NB4 (cell line): ENCODE measurements around the gene ZNF326.

Source experiments
- DNase-seq: peaks from one replicate; pipeline ENCODE4 v3.0.0; 2010; ENCODE audit warnings: low read depth
- H3K4me3 ChIP-seq: one replicate; pipeline ENCODE4 v1.5.1; 2011; ENCODE audit warnings: mild to moderate bottlenecking, low read depth, low read length, moderate library complexity
- MYC ChIP-seq: IDR thresholded peaks from 2 replicates; pipeline ENCODE4 v1.6.1; 2011; ENCODE audit warnings: low read depth, low read length
- POLR2A ChIP-seq: IDR thresholded peaks from 2 replicates; pipeline ENCODE4 v1.6.1; 2011; ENCODE audit warnings: mild to moderate bottlenecking; ENCODE audit not compliant: insufficient read length; ENCODE audit errors: extremely low read depth
- TF ChIP-seq, protein P1 (sequence below): IDR thresholded peaks from one replicate; pipeline ENCODE4 v1.5.1; 2012; ENCODE audit warnings: low read depth, low read length
- TF ChIP-seq, protein P2 (sequence below): IDR thresholded peaks from 2 replicates; pipeline ENCODE4 v1.6.1; 2011; ENCODE audit warnings: low read depth, low read length

ZNF326 gene

DNA sequence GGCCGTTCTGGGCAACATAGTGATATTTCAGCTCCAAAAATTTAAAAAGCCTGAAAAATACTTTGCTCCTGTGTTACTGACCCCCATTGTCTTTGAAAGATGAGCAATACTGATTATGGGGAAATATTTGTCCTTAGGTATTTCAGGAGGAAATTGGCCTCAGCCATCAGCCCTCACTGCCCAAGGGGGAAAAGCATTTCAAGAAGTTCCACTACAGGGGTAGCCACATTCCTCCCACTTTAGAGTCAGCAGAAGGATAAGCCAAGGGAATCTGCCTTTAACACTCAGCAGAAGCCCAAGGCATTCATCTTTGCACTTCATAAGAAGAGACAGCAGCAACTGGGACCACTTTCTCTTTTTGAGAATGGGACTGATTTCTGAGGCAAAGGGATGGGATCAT is 40.5 kb upstream of the ZNF326 start:
- no peak overlapping the region for H3K4me3 ChIP-seq
- DNase-seq = no peak
- TF ChIP-seq, protein P1, sequence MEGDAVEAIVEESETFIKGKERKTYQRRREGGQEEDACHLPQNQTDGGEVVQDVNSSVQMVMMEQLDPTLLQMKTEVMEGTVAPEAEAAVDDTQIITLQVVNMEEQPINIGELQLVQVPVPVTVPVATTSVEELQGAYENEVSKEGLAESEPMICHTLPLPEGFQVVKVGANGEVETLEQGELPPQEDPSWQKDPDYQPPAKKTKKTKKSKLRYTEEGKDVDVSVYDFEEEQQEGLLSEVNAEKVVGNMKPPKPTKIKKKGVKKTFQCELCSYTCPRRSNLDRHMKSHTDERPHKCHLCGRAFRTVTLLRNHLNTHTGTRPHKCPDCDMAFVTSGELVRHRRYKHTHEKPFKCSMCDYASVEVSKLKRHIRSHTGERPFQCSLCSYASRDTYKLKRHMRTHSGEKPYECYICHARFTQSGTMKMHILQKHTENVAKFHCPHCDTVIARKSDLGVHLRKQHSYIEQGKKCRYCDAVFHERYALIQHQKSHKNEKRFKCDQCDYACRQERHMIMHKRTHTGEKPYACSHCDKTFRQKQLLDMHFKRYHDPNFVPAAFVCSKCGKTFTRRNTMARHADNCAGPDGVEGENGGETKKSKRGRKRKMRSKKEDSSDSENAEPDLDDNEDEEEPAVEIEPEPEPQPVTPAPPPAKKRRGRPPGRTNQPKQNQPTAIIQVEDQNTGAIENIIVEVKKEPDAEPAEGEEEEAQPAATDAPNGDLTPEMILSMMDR = no peak
- TF ChIP-seq POLR2A (no peak), MYC (no peak)
- TF ChIP-seq, protein P2, sequence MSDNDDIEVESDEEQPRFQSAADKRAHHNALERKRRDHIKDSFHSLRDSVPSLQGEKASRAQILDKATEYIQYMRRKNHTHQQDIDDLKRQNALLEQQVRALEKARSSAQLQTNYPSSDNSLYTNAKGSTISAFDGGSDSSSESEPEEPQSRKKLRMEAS = no peak

DNA sequence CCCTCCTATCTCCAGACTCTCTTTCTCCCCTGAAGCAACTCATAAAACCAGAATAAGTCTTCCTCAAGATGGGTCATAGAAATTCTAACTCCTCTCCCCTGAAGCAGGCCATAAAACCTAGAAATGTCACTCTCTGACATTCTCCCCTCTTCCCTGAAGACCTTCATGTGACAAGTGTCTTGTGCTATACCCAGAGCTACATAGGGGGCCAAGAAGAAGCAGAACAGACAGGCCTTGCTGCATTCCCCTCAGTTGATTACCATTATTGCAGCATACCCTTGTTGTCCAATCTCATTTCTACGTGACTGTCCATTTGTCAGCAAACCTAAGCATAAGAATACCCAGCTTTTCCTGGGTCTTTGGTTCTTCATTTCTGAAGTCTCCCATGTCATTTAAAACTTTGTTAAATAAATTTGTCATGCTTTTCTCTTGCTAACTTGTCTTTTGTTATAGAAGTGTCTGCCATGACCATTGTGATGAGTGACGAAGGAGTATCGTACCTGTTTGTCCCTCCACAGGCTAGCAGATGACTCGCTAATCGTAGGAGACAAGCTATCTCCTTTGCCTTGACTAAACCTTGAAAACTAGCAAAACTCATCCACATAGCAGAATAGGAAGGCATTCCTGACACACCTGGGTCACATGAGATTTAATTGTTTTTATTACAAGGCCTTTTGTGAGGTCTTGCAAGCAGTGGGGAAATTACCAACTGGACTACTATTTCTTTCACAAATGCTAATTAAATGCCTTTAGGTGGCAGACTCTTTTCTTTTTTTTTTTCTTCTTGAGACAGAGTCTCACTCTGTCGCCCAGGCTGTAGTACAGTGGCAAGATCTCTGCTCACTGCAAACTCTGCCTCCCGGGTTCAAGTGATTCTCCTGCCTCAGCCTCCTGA is 39.4 kb upstream of the ZNF326 start:
- TF ChIP-seq MYC (no peak), POLR2A (no peak)
- TF ChIP-seq, protein P2 = no peak
- TF ChIP-seq, protein P1 = no peak
- H3K4me3 ChIP-seq = no peak overlapping the region
- DNase-seq = no peak

DNA sequence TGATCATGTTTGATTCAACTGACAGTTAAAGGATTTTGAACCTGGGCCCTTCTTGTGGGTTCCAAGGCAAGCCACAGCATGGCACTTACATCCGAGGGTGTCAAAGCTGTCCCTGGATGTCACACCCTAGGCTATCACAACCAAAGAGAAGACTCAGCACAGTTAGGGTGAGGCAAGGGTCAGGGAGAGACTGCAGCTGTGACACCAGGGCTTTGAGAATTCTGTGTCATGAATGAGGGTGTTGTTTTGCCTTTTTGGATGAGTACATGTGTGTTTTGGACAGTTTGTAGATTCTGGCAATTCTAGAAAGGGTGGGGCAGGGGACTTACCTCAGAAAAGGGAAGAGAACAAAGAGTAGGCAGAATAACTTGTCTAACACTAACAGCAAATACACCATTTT is 37.8 kb upstream of the ZNF326 start:
- no peak for DNase-seq
- no peak overlapping the region for H3K4me3 ChIP-seq
- TF ChIP-seq, protein P1 = no peak

DNA sequence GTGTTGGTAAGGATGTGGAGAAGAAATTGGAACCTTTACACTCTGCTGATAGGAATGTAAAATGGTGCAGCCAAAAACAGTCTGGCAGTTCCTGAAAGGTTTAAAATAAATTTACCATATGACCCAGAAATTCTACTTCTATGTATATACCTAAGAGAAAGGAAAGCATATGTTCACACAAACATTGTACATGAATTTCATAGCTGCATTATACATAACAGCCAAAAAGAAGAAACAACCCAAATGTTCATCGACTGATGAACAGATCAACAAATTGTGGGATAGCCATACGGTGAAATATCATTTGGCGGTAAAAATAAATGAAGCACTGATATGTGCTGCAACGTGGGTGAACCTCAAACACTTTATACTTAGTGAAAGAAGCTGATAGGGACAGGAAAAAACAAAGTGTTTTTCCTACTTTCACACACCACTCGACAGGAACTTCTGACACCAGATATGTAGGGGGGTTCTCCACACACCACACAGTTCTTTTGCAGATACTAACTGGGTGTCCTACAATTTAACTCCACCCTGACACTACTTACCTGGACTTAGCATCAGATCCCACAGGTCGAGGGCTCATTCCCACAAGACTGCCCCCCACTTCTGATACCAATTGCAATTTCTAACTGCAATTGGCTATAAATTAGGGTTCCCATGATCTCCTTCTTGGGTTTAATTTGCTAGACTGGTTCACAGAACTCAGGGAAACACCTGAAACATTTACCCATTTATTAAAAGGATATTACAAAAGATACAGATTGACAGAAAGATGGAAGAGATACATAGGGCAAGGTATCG is 35.9 kb upstream of the ZNF326 start:
- TF ChIP-seq, protein P1 = no peak
- TF ChIP-seq MYC (no peak), POLR2A (no peak)
- TF ChIP-seq, protein P2 = no peak
- no peak overlapping the region for H3K4me3 ChIP-seq
- DNase-seq = no peak

DNA sequence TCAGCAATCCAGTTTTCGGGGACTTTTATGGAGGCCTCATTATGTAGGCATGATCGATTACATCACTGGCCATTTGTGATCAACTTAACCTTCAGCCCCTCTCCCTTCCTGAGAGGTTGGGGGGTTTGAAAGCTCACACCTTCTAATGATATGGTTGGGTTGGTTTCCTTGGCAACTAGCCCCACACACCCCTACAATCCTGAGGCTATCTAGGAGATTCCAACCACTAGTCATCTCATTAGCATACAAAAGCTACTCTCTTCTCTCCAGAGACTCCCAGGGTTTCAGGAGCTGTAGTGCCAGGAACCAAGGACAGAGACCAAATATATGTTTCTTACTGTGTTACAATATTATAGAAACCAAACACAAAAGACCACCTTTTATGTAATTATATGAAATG is 35.2 kb upstream of the ZNF326 start:
- no peak for TF ChIP-seq MYC
- TF ChIP-seq, protein P2 = no peak
- TF ChIP-seq, protein P1 = no peak
- TF ChIP-seq POLR2A = no peak
- no peak overlapping the region for H3K4me3 ChIP-seq
- no peak for DNase-seq
